Suprapubic skin (tissue), 4 donors: ENCODE results near the gene NBAS.

Source experiments
- CTCF ChIP-seq, 2 donors: fragments of 200-600 bp in 1 of 2; fragments of 450-650 bp in 1 of 2; sonication (generic) in 1 of 2; IDR thresholded peaks; one replicate each; pipeline ENCODE4 v1.5.1; 2016 to 2019; ENCODE audit warnings: antibody characterized with exemption in 2 of 2, mild to moderate bottlenecking in 1 of 2, moderate library complexity in 1 of 2
- POLR2A ChIP-seq, 2 donors: fragments of 450-650 bp; IDR thresholded peaks; one replicate each; pipeline ENCODE4 v1.6.1; 2017; ENCODE audit warnings: antibody characterized with exemption in 2 of 2, mild to moderate bottlenecking in 2 of 2, moderate library complexity in 2 of 2
- POLR2AphosphoS5 ChIP-seq, 3 donors: sonication (generic); formaldehyde crosslinking; IDR thresholded peaks; one replicate each; pipeline ENCODE4 v1.6.1; 2017; ENCODE audit warnings: antibody characterized with exemption in 3 of 3

GRCh38 chr2:15450808-15451207, 110.3 kb downstream of the NBAS start:
- TF ChIP-seq CTCF (IDR thresholded peaks at IDR 0.05) = no peak
- no peak for TF ChIP-seq POLR2AphosphoS5 (IDR thresholded peaks at IDR 0.05)
- no peak for TF ChIP-seq POLR2A (IDR thresholded peaks at IDR 0.05)
